Natural killer cell treated with Interleukin-12 subunit alpha and Interleukin-12 subunit beta and Interleukin-15 and Interleukin-18, amount 100 ng/mL, for 72 hours (primary cell): ENCODE results near the gene OGA. TPM values are rescaled to one million over a fixed set of nuclear protein-coding genes. Genes with fewer than 3 reads are reported as not detected.

ENCODE experiments used
- ATAC-seq, 2 donors: fragments of 150-1000 bp; cut with Tn5 transposase in 1 of 2; sonication (Bioruptor Pico), chemical (Tn5 transposase) in 1 of 2; 2 replicates each; pipeline ENCODE4 v1.10.0; 2021
- DNase-seq: peaks from one replicate; pipeline ENCODE4 v3.0.0; 2022; ENCODE audit warnings: low spot score
- H3K27ac Mint-ChIP-seq, 2 donors: 1 replicate in 1 of 2; 2 replicates in 1 of 2; pipeline ENCODE4 v1.8.0; 2022; ENCODE audit warnings: mixed read lengths in 2 of 2, mild to moderate bottlenecking in 1 of 2, moderate library complexity in 1 of 2
- H3K27me3 Mint-ChIP-seq, 2 donors: 1 replicate in 1 of 2; 2 replicates in 1 of 2; pipeline ENCODE4 v1.8.0; 2022; ENCODE audit warnings: mixed read lengths in 2 of 2
- H3K36me3 Mint-ChIP-seq: one replicate; pipeline ENCODE4 v1.8.0; 2022; ENCODE audit warnings: mixed read lengths
- H3K4me1 Mint-ChIP-seq, 2 donors: 1 replicate in 1 of 2; 2 replicates in 1 of 2; pipeline ENCODE4 v1.8.0; 2022; ENCODE audit warnings: low read depth in 2 of 2, mixed read lengths in 2 of 2, mild to moderate bottlenecking in 1 of 2
- H3K4me3 Mint-ChIP-seq: one replicate; pipeline ENCODE4 v1.8.0; 2022; ENCODE audit warnings: mixed read lengths
- H3K9me3 Mint-ChIP-seq: 2 replicates; pipeline ENCODE4 v1.8.0; 2022; ENCODE audit warnings: mixed read lengths
- total RNA-seq, 2 donors: library from RNA; stranded (reverse); gene quantifications; one replicate each; pipeline ENCODE4 v1.2.3, GENCODE V29; 2022

Gene OGA
- total RNA-seq, 2 donors from 2014 or later = 174 to 237 TPM

DNA sequence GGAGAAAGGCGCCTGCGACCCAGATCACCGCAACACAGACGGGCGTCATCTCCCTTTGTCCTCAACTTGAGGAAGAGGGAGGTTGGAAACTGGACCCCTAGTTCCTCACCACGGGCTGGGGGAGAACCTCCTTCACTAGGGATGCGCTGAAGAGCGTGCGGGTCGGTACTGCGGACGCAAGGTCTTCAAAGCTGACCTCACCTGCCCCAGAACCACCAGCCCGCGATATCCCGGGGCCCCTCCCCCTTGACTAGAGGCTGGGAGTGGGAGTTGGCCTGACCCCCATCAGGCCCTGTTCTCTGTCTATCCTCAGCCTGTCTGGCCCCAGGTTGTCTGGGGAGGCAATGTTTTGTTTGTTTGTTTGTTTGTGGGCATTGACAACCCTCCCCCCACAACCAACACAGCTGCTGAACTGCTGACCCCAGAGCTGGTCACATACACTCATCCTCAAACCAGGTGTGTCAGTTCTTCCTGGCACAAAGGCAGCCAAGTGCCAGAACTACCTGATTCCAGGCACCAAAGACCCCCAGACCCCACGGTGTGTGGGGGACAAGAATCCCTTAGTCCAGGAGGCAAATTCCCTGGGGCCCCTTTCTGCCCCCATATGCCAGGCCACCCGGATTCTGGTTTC is 37.9 kb downstream of the OGA start:
- Mint-ChIP-seq H3K27me3 (peaks cover 20 to 24% of the 10 kb centered on the region in 2 donors), H3K4me1 (peaks cover 40 to 49% of the 10 kb centered on the region in 2 donors), H3K9me3 (no peaks in the 10 kb centered on the region), H3K36me3 (peaks cover 12% of the 10 kb centered on the region), H3K4me3 (peak overlapping the region; percentile 83), H3K27ac (no peak overlapping the region)
- DNase-seq (no peak), ATAC-seq (no peak)

- peaks cover 37 to 45% of the 10 kb centered on the region in 2 donors for H3K4me1 Mint-ChIP-seq
- DNase-seq (peak; percentile 85), ATAC-seq (peak; percentile 70 to 81)
- H3K36me3 Mint-ChIP-seq = peaks cover 6% of the 10 kb centered on the region
- H3K27ac Mint-ChIP-seq = peak overlapping the region in 1 of 2 donors; percentile 32
- H3K27me3 Mint-ChIP-seq = peaks cover 21 to 25% of the 10 kb centered on the region in 2 donors
- H3K4me3 Mint-ChIP-seq = peak overlapping the region; percentile 83
- H3K9me3 Mint-ChIP-seq = no peaks in the 10 kb centered on the region
Measured at GRCh38 chr10:101779544-101780186, 38.6 kb downstream of the OGA start.

- peak overlapping the region in 1 of 2 donors; percentile 32 for H3K27ac Mint-ChIP-seq
- ATAC-seq = no peak
- H3K27me3 Mint-ChIP-seq = peaks cover 28 to 32% of the 10 kb centered on the region in 2 donors
- peak overlapping the region; percentile 83 for H3K4me3 Mint-ChIP-seq
- no peaks in the 10 kb centered on the region for H3K9me3 Mint-ChIP-seq
- H3K36me3 Mint-ChIP-seq = peaks cover 6% of the 10 kb centered on the region
- H3K4me1 Mint-ChIP-seq = peaks cover 30 to 40% of the 10 kb centered on the region in 2 donors
- no peak for DNase-seq
Measured at GRCh38 chr10:101778781-101779543, 39.3 kb downstream of the OGA start.

DNA sequence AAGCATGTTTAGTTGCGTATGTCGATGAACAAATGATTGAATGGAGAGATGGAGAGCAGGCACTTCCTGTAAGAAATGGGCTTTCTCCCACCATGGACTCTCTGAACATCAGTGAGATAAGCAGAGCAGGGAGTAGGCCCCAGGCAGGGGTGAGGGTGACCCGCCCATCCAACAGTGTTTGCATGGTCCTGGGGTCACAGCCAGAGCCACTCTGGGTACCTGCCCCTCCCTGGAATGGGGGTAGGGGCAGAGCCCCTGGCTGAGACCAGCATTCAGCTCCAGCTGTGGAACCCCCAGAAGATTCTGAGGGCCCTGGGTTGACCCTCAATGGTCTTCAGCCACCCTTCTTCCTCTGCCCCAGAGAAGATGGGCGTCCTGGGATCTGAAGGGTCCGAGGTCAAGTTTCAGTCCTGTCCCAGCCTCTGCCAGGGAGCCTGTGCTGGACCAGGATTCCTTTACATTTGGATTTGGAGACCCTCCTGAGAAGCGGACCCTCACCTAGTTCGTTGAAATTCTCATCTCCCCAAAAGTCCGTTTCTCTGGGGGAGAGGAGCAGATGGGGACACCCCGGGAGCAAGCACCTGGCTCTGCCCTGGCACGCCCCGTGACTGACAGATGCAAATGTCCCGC is 40.0 kb downstream of the OGA start:
- Mint-ChIP-seq H3K9me3 (no peaks in the 10 kb centered on the region), H3K27ac (peak overlapping the region in 1 of 2 donors; percentile 32), H3K27me3 (peaks cover 35 to 39% of the 10 kb centered on the region in 2 donors), H3K4me3 (peak overlapping the region; percentile 83), H3K4me1 (peaks cover 23 to 37% of the 10 kb centered on the region in 2 donors), H3K36me3 (peaks cover 6% of the 10 kb centered on the region)
- ATAC-seq (no peak), DNase-seq (no peak)

DNA sequence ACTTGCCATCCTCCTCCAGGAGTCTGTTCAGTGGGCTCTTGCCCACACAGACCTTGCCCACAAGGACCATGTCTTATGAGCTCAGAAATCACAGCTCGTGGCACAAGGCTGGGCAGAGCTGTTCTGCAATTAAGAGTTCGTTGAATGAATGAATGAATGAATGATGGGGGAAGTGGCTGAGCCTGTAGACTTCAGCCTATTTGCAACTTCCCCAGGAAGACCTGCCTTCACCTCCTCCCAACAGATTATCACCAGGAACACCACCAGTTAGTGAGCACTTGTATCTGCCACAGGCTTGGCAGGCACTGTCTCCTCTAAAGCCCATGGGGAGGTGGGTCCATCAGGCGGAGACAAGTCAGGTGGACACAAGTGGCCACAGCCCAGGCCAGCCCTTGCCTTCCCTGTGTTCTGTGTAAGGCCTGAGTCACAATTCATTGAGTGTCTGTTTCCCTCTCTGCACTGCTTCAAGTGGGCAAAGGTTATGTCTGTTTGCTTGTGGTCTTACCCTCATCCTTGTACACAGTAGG is 40.6 kb downstream of the OGA start:
- no peak overlapping the region for H3K27ac Mint-ChIP-seq
- no peak for DNase-seq
- no peaks in the 10 kb centered on the region for H3K9me3 Mint-ChIP-seq
- peaks cover 36 to 41% of the 10 kb centered on the region in 2 donors for H3K27me3 Mint-ChIP-seq
- H3K36me3 Mint-ChIP-seq = peaks cover 6% of the 10 kb centered on the region
- ATAC-seq = no peak
- no peak overlapping the region for H3K4me3 Mint-ChIP-seq
- H3K4me1 Mint-ChIP-seq = peaks cover 17 to 31% of the 10 kb centered on the region in 2 donors

GRCh38 chr10:101776161-101776817 is 42.0 kb downstream of the OGA start:
- peak overlapping the region; percentile 34 for H3K4me3 Mint-ChIP-seq
- DNase-seq = no peak
- peaks cover 6% of the 10 kb centered on the region for H3K36me3 Mint-ChIP-seq
- H3K9me3 Mint-ChIP-seq = no peaks in the 10 kb centered on the region
- H3K27ac Mint-ChIP-seq = no peak overlapping the region
- peaks cover 8 to 19% of the 10 kb centered on the region in 2 donors for H3K4me1 Mint-ChIP-seq
- no peak for ATAC-seq
- peaks cover 41 to 46% of the 10 kb centered on the region in 2 donors for H3K27me3 Mint-ChIP-seq

GRCh38 chr10:101775273-101776160 is 42.7 kb downstream of the OGA start, which contains the start of gene FGF8:
FGF8 (minus strand) TSS chr10:101776114; CDS start chr10:101775900, 214 bp downstream.
- peaks cover 8 to 15% of the 10 kb centered on the region in 2 donors for H3K4me1 Mint-ChIP-seq
- DNase-seq (no peak), ATAC-seq (no peak)
- peak within 1 kb of the TSS; percentile 34 for H3K4me3 Mint-ChIP-seq
- peaks cover 41 to 49% of the 10 kb centered on the region in 2 donors for H3K27me3 Mint-ChIP-seq
- H3K36me3 Mint-ChIP-seq = peaks cover 6% of the 10 kb centered on the region
- H3K27ac Mint-ChIP-seq = no peak within 1 kb of the TSS
- no peaks in the 10 kb centered on the region for H3K9me3 Mint-ChIP-seq

- Mint-ChIP-seq H3K4me3 (no peak overlapping the region), H3K9me3 (no peaks in the 10 kb centered on the region), H3K27ac (no peak overlapping the region), H3K36me3 (peaks cover 6% of the 10 kb centered on the region), H3K27me3 (peaks cover 41 to 49% of the 10 kb centered on the region in 2 donors), H3K4me1 (peaks cover 8 to 15% of the 10 kb centered on the region in 2 donors)
- DNase-seq = no peak
- ATAC-seq = no peak
Measured at GRCh38 chr10:101774589-101775272, 43.5 kb downstream of the OGA start.

DNA sequence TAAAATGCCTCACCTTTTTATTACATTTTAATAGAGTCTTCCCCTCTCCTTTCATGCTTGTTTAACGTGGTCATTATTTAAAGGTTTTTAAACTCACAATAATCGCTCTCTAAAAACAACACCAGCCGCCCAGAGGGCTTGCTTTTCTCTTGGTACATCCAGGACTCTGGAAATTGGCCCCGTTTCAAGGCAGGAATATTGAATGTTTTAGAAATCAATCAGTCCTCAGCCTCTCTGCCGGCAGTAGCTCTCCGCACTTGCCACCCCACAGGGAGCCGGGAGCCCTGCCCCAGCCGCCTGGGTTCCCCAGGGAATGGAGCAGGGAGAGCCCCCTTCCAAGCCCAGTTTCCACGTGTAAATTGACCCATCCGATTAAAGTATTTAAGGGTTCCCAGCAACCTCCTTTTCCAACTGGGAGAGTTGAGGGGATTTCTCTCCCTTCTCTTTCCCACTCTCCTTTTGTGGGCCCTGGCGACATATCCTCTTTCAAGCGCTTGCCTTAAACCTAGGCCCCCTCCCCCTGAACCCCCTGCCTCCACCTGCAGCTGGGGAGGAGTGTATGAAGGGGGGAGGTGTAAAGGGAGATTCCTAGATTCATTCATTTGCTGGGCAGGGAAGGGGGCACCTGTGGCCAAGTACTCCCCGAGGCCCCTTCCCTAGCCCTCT is 44.2 kb downstream of the OGA start:
- no peak for ATAC-seq
- H3K27me3 Mint-ChIP-seq = peaks cover 39 to 50% of the 10 kb centered on the region in 2 donors
- DNase-seq = no peak
- H3K36me3 Mint-ChIP-seq = peaks cover 5% of the 10 kb centered on the region
- H3K4me3 Mint-ChIP-seq = no peak overlapping the region
- H3K27ac Mint-ChIP-seq = no peak overlapping the region
- no peaks in the 10 kb centered on the region for H3K9me3 Mint-ChIP-seq
- H3K4me1 Mint-ChIP-seq = peaks cover 5 to 12% of the 10 kb centered on the region in 2 donors

GRCh38 chr10:101772895-101773761 is 45.1 kb downstream of the OGA start:
- Mint-ChIP-seq H3K27ac (no peak overlapping the region), H3K27me3 (peaks cover 32 to 47% of the 10 kb centered on the region in 2 donors), H3K36me3 (no peaks in the 10 kb centered on the region), H3K9me3 (no peaks in the 10 kb centered on the region), H3K4me3 (no peak overlapping the region), H3K4me1 (peaks cover 0 to 7% of the 10 kb centered on the region in 2 donors)
- ATAC-seq (no peak), DNase-seq (no peak)
